NOMO-1 treated with dmso at 0.1 percent for 144 hours (cell line): ENCODE results near the gene BMP10.
"Not testable (repeated sequence)": the region's sequence is repeated elsewhere in the genome, so short reads cannot be mapped to it uniquely, and the experiment has no call there.

Source experiments
- DNase-seq: peaks from one replicate; lab custom pipeline; 2025; ENCODE audit not compliant: unreplicated experiment; lab: John Stamatoyannopoulos, UW

Gene BMP10

DNA sequence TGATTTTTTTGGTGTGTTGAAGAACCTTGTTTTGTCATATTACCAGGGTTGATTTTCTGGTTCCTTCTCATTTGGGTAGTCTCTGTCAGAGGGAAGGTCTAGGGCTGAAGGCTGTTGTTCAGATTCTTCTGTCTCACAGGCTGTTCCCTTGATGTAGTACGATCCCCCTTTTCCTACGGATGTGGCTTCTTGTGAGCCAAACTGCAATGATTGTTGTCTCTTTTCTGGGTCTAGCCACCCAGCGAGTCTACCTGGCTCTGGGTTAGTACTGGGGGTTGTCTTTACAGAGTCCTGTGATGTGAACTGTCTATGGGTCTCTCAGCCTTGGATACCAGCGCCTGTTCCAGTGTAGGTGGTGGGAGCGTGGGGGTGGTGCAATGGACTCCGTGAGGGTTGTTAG is 24.8 kb upstream of the BMP10 start:
- DNase-seq = not testable (repeated sequence)

DNA sequence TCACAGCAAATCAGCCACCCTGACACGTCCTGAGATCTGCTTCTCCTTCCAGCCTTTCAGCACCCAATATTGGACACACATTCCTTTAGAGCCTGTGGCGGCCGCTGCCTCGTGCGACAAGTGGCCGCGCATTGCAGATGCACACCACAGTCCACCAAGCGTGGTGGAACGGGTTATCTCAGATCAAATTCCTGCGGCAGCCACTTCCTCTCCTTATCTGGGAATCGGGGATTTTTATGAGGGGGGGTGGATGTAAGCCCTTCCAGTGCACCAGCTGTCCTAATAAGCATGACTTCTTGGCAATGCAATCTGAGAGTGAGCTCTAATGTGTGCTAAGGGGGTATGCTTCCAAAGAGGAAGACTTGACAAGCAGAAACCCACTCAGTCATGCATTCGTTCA is 18.3 kb upstream of the BMP10 start:
- no peak for DNase-seq

DNA sequence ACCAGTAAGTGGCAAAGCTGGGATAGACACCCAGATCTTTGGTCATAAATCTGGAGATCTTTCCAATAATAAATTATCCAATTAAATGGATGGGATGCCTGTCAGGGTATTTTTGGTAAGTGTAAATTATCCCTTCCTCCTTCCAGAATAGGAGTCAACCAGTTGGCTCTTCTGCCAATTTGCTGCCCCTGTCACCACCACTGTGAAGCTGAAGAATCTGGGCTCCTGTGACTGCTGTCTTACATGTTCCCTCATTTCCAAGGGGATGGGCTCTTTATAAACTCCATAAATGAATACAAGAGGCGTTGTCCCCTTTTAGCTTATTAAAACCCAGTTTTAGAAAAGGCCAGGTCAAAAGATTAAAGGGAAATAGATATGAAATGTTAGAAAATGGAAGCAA is 17.8 kb upstream of the BMP10 start:
- DNase-seq = no peak

DNA sequence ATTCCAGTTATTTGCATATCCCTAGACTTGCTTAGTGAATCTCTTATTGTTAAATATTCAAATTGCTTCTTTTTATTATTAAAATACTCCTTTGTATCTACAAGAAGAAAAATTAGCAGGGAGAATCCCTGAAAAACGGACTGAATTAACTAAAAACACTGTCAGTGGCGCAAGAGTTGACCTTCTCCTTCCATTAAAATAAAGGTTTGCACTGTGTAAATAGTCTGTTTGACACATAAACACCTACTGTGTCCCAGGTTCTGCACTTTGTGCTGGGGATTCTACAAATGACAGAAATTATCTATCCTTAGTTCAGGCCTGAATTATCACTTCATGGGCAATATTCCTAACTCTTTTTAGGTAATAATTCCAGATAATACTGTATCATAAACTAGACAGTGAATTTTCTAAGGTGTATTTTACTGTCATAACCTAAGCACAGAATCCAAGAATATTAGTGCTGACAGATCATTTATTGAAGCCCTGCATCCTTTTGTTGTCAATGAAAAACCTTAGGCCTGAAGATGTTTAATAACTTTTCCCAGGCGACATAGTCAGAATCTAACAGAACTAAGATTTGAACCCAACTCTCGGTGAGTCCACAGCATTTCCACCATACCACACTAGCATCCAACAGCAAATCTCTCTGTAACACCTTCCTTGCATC is 17.0 kb upstream of the BMP10 start:
- DNase-seq = no peak

GRCh38 chr2:68885811-68886075 is 14.5 kb upstream of the BMP10 start:
- DNase-seq = no peak

GRCh38 chr2:68885074-68885810 is 14.0 kb upstream of the BMP10 start:
- no peak for DNase-seq

DNA sequence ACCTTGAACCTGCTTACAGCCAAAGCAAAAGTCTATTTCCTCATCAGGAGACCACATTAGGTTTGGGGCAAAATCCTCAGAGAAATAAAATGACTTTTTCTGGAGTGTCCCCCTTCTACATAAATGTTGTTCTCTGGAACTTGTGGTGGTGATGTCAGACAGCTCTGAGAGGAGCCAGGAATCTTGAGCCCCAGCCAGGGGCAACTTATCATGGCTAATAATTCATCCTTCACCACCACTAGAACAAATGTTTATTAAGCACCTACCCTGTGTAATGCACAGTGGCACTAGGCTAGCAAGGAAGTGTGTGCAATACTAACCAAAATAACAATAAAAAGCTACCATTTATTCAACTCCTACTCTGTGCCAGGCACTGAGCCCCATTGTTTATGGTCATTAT is 9.0 kb upstream of the BMP10 start:
- no peak for DNase-seq

DNA sequence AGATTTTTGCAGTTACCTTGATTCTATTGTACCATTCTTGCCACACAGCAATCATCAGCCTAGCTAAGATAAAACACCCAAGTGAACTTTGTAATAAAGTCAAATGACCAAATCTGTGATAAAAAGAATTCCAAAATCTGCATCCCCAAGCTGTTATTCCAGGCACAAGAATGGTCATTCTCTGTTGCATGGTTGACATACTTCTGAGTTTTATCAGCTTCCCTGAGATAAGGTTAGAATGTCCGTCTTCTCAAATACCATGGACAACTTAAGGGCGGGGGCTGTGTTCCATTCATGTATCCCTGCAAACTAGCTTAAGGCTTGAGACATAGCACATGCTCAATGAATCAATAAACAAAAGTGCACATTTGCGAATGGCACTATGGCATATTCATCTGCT is 8.1 kb upstream of the BMP10 start:
- no peak for DNase-seq

DNA sequence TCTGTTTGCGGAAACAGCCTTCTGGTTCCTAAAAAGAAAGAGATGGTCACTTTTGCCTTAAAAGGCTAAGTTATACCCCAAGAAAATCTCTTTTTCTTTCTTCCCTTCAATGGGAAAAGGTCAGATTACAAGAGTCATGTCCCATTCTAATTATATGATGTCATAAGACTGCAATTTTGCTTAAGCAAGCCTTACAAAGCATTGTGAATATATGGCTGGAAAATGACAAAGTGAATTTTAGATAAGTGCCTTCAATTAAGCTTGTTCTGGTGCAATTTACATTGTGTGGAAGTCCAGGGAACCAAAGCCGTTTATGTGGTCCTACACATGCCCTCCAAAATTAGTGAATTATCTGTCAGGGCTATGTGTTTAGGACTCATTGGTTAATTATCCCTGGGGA is 7.6 kb upstream of the BMP10 start:
- DNase-seq = no peak

DNA sequence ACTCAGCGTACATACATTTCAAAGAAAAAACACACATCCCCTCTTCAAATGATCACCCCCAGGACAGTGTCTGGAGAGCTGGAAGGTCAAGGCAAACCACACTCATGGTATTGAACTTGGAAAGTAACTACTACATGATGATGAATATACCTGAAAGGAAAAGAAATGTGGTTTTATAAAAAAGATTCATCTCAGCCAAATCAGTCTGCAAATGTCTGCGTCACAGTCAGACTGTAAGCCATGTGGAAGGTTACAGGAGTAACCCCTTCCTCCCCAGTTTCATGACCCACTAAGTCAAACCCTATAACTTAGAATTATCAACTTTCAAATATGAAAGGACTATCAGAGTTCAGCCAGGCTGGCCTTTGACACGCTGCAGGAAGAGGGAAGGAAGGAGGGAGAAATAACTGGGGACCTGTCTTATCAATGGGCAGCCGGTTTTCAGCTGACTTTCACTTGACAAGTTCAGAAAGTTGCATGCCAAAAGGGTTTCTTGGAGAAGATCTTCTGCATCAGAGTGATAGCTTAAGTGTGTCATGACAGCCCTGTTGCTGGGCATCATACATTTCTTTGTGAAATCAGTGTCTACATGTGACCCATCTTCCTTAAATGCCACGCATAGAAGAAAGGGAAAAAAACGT is 7.0 kb upstream of the BMP10 start:
- DNase-seq = no peak

DNA sequence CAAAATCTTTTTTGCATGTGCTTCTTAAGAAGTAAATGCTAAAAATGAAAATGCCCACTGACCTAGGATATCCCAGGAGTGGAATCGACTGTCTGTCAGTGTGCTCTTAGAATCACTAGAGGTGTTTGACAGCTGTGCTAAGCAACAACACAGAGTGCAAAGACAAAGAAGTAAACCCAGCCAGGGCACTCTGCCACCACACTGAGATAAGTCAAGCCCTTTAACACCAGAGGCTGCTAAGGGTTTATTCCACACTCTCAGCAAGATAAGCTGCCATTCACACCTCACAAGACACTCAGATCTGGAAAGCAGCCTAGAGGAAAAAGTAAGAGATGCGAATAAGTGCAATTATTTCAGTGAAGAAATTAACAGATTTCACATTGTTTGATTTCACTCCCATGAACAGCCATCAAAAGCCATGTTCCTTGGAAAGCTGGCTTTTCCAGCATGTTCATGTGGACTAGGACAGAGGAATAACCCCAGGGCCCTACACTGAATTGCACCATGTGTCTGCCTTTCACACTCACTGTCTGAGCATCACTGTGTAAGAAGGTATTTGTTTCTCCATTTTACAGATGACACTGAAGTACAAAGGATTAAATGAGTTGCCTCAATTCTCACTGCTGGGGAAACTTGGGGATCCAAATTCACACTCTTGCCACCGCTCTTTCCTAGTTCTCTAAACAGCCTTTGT is 6.0 kb upstream of the BMP10 start:
- DNase-seq = no peak

DNA sequence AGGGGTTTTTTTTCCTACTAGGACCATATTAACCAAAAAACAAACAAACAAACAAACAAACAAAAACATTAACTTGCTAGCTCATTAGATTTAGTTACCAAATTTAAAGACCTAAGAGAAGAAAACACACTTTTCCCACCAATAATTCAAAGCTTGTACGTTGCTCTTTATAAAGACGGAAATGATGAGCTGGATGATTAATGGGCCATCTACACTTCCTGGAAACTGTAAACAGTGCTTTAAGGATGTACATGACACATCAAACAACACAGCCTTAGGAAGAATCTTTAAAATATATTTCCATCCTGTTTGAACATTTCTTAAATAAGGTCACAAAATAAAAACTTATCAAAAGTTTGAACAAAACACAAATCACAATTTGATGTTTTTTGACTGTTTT is 982 bp downstream of the BMP10 start:
- DNase-seq = no peak

DNA sequence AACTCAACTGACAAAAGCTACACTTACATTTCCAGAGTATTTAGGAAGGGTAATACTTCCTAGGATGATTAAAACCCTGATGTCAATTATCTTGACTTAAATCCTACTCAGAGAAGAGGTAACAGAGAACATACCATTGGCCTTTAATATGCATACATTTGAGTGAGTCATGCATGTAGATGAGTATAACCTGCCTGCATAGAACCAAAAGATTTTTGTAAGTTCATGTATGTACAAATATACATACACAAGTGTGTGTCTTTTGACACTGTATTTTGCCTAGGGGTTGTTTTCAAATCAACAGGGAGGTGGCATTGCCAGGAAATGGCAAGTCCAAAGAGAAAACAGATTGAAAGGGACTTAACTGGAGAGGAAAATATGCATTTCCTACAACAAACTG is 6.1 kb downstream of the BMP10 start:
- DNase-seq = no peak

- no peak for DNase-seq
These were observed 7.2 kb downstream of the BMP10 start for GRCh38 chr2:68863996-68864395.

DNA sequence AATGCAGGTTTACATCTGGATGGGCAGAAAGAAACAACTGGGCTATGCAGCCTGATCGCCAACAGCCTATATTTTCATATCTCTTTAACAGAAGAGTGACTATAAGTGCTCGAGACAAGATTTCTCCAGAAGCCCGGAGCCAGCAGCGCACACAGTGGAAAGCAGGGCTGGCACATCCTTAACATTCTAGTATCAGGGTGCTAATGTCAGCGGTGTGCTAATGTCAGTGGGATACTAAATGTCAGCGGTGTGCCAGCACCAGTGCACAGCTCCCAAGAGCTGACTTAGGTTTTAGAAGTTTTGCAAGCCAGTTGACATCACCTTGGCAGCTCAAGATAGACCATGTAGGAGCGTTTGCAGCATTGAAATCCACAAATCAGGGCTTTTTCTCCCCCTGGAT is 8.3 kb downstream of the BMP10 start:
- no peak for DNase-seq

GRCh38 chr2:68861330-68861729 is 9.9 kb downstream of the BMP10 start:
- DNase-seq = peak; percentile 11

GRCh38 chr2:68860111-68860510 is 11.1 kb downstream of the BMP10 start:
- DNase-seq = no peak

- peak; percentile 26 for DNase-seq
These were observed 13.2 kb downstream of the BMP10 start for GRCh38 chr2:68857855-68858456.

- DNase-seq = no peak
These were observed 13.9 kb downstream of the BMP10 start for GRCh38 chr2:68857202-68857845.

GRCh38 chr2:68855550-68855949 is 15.6 kb downstream of the BMP10 start:
- no peak for DNase-seq

DNA sequence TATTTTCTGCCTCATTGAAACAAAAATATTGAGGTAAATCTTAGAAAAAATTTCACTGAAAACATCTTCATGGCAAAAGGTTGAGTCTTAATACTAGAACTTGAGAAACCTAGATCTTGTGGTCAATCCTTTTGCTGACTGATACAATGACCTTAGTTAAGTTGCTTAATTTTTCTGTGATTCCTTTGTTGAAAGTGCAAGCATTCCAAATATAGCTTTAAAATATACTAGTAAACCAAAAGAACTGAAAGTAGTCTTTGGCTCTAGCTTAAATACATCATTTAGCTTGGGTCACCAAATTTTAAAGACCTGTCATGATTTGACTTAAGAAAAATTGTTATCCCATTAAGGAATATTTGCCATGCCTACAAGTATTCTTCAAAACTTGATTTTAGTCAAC is 16.7 kb downstream of the BMP10 start:
- no peak for DNase-seq
